ENCODE data around the gene TRIM9.

TRIM9 gene

DNA sequence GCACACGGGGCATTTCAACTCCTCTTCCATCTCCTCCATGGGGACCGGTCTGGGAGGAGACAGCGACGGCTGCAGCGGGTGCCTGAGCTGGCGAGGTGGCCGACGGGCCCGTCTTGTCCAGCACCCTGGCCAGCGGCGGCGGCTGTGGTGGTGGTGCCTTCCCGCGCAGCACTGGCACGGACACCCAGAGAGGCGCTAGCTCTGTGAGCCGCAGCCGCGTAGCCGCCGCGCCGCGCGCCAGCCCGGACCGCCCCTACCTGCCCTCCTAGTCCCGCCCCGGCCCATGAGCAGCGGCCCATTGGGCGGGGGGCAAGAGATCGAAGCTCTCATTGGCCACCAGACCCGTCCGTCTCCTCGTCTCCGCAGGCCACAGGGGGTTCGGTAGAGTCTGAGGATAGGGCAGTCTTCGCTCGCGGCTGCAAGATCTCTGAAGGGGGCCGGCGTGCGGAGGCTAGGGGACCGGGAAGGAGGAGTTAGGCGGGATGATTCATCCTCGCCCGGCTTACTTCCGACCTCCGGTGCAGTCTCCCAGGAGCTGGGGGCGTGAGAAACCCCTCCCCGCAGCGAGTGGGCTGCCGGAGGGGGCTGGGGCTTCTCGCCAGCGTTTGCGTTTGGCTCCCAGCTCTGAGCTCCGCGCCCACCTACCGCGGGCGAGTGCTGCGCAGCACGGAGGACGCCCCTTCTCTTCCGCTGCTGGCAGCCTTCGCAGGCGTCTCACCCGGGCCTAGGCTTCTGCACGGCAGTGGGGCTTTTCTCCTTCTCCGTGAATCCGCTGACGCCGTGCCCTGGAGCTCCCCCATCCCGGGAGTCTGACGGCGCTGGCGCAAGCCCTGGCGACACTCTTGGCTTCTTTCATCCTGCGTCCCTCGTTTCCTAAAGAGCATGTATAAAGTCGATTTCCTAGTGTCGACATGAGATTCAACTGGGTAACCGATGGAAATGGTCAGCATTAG lies at the start of gene TRIM9:
Gene TRIM9, minus strand, starts transcription at position 205 of the 953 bp plus-strand sequence. Its CDS starts 166 bp downstream, at position 39.
- no peak for DNase-seq (ENCODE audit: low spot score)

DNA sequence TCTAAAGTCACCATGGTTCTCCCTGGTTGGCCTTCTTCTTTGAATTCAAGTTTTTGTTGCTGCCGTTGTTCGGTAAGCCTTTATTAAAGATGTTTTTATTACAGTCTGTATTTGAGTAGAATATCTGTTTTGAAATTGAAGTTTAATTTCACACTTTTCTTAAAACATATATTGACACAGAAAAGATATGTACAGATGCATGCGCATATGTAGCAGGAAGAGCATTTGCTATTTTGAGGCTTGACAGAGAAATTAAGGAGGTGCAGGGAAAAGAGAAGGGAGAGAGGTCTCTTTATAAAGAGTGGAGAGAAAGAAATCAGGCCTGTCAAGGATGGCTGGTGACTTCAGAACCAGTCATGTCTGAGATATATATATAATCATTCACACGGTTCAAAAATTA lies 46.0 kb upstream of the TRIM9 start:
- no peak for DNase-seq (ENCODE audit: low spot score)

DNA sequence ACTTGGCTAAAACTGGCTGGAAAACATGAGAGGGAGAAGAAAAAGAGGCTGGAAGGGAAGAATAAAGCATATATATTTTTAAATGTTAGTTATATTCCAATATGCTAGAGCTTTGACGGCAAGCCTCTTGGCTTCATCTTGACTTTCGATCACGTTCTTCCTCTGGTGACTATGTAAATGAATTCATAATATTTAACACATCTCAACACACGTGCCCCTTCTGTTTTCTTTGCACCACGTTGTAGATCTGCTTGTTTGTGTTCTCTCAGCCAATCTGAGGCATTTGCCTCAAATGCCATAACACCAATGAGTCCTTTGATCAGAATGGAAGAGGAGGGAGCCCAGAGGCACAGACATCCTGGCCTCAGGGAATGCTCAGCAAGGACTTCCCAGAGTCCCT lies 45.4 kb upstream of the TRIM9 start:
- no peak for DNase-seq (ENCODE audit: low spot score)

DNA sequence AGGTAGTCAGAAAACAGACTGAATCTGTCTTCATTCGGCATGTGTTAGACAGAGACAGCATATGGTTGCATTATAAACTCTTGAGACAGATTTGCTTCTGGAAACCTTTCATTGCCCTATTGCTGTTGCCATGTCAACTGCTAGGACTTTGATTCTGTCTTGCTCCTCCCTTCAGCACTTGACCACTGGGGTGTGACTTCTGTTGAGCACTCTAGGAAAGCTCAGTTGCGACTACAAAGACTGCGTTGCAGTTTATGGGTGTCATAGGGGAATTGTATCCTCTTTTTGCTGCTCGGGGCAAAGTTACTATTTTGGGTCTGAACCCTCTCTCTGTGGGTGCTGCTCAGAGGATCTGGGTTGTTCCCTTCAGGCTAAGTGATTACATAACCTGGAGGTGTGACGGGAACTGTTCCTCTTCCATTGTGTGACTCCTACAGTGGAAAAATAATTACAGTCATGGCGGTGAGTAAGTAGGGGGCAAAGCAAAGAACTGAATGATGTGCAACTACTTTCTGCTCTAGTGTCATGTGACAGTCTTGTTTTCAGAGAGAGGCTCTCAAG lies 44.3 kb upstream of the TRIM9 start:
- peak; percentile 40 for DNase-seq (ENCODE audit: low spot score)

DNA sequence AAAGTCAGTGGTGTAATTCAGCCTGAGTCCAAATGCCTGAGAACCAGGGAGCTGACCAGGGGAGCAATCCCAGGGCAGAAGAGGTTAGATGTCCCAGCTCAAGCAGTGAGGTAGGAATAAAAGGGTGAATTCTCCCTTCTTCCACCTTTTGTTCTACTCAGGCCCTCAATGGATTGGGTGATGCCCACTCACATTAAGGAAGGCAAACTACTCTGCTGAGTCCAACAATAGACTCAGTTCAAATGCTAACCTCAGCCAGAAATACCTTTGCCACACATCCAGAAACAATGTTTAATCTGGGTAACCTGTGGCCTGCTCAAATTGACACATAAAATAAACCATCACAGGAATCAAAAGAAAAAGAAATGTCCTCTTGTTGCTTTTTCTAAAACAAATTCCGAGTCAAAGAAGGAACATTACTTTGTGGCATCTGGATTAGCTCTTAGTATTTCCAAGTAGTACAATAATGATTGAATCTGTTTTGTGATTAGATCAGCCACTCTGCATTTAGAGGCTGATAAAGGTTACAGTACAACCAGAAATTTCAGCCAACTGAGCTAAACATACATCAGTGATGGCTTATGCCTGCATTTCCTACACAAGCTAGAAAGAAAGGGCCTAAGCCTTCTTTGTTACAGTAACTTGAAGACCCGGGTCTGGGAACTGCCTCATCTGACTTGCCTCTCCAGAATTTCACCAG lies 43.6 kb upstream of the TRIM9 start:
- DNase-seq (ENCODE audit: low spot score) = no peak

DNA sequence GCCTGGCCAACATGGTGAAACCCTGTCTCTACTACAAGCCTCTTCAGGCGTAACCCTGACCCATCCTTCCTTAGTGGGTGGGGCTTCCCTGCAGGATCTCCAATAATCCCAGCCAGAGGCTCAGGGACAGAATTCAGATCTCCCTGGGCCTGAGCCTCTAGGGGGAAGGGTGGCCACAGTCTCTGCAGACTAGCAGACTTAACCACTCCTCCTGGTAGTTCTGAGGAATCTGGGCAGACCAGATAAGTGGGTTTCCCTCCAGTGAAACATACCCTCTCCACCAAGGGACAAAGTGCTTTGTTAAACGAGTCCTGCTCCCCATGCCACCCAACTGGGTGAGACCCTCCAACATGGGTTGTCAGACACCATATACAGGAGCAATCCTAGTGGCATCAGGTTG lies 36.6 kb upstream of the TRIM9 start:
- DNase-seq (ENCODE audit: low spot score) = no peak

DNA sequence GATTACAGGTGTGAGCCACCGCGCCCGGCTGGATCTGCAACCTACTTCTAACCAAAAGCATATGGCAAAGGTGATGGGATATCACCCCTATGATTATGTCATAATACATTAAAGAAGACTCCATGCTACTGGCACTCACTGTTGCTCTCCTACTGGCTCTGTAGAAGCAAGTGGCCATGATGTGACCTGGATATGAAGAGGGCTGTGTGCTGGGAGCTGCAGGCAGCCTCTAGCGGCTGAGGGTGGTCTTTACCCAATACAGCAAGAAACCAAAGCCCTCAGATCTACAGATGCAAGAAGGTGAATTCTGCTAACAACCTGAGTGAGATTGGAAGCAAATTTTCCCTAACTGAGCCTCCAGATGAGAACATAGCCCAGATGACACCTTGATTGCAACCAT lies 34.2 kb upstream of the TRIM9 start:
- peak; percentile 16 for DNase-seq (ENCODE audit: low spot score)

DNA sequence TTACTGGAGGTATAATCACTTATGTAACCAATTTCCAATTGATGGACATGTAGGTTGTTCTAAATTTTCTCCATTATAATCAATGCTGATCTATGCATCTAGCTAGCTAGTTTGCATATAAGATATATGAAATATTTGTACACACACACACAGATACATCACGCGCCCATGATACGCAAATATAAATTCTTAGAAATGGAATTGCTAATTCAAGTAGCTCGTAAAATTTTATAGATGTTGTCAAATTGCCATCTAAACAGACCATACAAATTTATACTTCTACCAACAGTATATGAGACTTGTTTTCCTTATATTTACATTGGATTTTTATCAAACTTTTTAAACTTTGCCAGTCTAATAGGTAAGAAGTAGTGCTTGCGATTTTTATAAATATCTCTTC lies 29.1 kb upstream of the TRIM9 start:
- DNase-seq (ENCODE audit: low spot score) = no peak

DNA sequence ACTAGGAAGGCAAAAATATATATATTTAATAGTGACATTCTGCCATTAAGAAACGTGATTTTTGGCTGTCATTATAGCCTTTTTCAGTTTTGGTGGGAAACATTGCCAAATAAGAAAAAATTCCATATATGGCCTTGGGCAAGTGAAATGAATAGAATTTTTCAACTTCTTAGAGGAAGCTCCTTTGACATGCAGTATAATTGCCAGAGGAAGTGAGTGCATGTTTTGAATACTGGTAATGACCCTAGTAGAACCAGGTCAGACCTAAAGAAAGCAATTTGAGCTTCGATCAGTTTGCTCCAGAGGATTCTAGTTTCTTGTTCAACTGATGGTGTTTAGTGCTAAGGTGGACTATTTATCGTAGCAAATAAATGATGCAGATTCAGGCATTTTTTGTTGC lies 26.2 kb upstream of the TRIM9 start:
- no peak for DNase-seq (ENCODE audit: low spot score)

DNA sequence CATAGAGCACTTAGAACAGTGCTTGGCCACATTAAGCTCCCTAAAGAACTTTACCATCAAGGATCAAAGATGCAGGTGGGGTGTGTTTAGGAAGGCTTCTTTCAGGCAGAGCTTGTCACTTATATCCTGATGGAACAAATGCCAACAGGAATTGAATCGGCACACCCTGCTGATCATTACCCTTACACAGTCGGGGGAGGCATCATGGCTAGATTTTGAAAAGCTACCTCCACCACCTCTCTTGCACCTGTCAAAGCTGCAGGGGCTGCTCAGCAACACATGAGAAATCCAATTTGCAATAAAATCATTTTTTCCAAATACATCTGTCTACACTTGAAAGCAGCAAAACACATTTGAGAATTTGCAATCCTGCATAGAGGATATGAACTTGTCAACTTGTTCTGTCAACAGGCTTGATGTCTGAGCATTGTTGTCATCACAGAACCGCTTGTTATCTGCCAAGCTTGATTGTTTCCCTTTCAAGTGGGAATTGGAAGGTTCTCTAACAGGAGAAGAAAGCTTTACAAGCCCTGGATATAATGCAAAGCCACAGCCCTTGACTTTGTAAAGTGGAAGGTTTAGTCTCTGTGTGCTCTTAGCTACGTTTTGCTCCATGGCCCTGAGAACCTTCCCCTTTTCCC lies 24.6 kb upstream of the TRIM9 start:
- DNase-seq (ENCODE audit: low spot score) = no peak

DNA sequence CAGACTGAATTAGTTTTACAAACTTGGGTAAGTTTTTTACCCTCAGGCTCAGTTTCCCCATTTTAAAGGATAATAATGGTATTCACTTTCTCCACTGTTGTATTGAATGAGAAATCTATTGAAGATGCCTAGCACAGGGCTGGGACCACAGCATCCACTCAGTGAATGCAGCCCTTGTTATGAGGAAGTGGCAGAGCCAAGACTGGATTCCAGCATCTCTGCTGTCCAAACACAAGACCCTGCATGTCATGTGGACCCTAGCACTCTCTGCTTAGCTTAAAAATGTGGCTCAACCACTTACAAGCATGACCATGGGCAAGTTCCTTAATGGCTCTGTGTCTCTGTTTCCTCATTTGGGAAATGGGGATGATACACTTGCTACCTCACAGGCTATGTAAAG lies 24.1 kb upstream of the TRIM9 start:
- no peak for DNase-seq (ENCODE audit: low spot score)

DNA sequence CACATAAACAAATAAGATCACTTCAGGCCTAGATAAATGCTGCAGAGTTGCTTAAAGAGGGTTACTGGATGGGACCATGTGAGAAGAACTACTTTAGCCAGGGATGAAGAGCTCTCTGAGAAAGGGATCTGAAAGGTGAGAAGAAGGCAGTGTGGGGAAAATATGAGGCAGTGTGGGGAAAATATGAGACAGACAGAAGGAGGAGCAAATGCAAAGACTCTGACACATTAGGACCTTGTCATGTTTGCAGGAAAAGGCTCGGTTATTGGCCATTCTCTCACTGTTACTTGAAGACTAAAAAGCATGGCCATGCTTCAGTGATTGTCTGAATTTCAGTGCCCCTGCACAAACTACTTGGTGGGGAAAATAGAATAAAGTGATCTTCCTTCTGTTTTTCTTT lies 22.7 kb upstream of the TRIM9 start:
- DNase-seq (ENCODE audit: low spot score) = peak; percentile 5

DNA sequence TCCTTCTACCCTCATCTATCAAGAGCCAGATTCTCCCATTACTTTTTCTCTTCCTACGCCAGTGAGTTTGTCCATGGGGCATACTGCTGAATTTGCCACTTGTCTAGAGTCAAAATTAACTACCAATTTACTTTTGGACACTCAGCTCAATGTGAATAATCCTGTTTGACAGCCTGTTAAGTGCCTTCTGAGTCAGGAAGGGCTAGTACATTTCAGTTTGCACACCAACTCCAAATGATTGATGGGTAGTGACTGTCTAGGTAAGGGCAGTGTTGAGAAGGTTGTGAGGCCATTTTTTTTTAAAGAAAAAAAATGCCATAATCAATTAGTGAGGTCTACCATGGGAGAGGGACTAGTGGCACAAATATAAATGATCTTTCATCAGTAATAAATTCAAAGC lies 21.8 kb upstream of the TRIM9 start:
- no peak for DNase-seq (ENCODE audit: low spot score)

DNA sequence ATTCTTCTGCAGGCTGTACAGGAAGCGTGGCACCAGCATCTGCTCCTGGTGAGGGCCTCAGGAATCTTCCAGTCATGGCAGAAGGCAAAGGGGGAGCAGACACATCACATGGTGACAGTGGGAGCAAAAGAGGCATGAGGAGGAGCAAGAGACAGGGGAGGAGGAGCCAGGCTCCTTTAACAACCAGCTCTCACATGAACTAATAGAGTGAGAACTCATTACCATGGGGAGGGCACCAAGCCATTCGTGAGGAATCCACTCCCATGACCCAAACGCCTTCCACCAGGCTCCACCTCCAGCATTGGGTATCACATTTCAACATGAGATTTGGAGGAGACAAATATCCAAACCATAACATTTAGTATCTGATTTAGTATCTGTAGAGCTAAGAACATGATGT lies 14.7 kb upstream of the TRIM9 start:
- DNase-seq (ENCODE audit: low spot score) = no peak

DNA sequence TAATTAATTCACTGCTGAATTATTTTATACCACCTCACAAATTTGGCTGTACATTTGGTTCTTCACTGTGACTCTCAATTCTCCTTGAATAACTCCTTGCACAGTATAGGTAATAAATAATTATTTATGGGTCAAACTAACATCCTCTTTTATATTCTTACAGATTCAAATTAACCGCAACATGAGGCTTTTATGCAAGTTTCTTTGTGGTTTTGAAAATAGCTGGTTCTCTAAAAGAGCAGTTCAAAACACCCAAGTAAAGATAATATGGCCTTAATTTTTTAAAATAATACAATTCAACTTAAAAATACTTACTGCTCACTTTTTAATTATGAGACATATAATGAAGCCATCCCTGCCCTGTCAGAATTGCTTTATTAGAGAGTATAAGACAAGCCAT lies 12.9 kb upstream of the TRIM9 start:
- DNase-seq (ENCODE audit: low spot score) = no peak

DNA sequence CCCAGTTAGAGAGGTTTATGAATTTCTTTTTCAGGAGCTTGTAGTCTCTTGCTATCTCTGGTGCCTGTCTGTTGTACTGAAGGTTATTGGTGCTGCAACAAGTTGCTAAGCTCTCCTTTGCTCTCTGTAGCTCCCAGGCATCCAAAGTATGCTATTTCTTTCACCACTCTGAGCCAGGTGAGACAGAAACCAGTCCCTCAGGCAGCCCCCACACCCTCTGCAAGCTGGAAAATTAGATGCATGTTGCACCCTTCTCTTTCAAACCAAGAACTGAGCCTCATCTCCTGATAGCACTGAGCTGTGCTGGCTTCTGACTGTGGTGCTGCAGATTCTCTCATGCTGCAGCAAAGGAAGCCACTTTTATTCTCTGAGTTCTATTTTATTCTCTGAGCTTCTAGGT lies 9.6 kb upstream of the TRIM9 start:
- no peak for DNase-seq (ENCODE audit: low spot score)

DNA sequence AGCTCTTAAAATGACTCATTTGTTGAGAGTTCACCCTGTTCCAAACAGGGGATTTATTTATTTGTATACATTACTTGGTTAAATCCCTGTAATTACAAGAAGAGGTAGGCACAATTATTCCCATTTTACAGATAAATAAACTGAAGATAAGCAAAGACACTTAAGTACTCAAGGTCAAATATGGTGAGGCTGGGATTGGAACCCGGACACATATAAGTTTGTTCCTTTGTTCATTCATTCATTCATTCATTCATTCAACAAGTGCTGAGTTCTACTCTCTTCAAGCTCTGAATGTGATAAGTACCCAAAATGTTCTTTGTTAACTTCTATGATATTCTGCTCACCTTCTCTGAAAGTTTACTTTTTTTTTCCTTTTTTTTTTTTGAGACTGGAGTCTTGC lies 2.4 kb upstream of the TRIM9 start:
- DNase-seq (ENCODE audit: low spot score) = no peak

DNA sequence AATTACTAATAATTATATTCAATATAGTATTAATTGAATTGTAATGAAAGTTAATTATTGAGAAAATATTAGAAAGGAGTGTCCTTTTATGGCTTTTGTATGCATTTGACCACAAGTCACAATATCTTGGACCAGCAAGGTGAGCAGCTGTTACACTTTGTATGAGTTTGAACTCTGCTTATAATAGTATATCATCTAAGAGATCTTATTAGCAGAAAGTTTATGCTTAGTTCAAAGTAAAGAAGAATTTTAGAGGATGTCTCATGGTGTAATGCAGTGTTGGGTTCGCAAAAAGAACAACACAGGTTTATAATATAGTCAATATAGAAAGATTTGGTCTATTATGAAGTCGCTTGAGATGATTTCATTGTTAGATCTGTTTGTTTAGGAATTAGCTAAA lies 2.0 kb upstream of the TRIM9 start:
- no peak for DNase-seq (ENCODE audit: low spot score)

DNA sequence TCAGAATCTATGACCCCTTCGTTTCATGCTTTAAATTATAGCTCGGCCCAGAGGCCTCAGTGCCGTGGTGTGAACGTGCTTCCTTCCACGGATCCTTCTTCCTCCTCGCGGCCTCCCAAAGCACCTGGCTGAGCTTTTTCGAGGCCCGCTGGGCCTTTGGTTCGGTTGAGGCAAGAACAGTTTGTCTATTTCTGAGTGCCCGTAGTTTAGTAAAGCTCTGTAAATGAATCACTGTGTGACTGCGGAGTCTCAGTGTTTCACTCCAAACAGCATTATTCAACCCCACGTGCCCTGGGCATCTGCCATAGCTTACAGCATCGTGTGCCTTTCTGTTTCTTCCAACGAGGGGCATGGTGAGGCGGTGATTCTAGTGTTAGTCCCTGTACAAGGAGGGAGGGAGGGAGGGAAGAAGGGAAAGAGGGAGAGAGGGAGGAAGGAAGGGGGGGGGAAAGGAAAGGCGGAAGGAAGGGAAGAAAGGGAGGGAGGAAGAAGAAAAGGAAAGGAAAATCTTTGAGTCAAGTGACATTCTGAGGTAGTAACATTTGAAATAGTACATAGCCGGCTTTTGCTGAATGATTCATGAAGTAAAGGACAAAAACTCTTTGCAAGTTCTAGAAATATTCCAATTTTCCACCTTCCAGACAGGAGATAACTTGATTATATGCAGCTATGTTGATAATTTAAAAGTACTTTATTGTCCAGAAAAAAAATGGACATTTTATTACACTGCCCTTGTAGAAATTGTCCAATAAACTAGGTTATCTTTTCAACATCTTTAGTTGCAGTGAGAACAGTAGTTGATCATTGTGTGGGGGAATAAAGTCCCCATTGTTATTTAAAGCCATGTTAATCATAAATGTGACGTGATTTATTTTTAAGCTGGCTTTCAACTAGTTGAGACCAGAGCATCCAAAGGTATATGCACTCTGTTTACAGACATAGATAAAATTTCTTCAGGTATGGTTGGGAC lies 1.2 kb upstream of the TRIM9 start:
- DNase-seq (ENCODE audit: low spot score) = no peak

DNA sequence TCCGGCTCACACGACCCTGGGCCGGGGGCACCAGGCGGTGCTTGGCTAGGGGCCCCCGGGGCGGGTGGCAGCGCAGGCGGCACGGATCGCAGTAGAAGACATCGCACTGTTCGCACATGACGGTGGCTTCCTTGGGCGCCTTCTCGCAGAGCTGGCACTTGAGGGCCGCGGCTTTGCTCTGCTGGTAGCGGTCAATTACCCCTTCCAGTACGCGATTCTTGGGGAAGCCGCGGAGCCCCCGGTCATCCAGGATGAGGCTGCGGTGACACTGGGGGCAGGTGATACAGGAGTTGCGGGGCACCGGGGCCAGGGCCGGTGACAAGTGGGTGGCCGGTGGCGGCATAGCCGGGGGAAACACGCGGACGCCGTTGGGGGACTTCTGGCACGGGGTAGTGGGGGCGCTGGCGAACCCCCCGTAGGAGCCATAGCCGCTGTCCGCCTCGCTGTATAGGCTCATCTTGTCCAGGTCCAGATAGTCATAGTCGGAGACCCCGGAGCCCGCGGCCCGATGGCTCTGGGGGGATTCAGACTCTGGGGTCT lies 553 bp downstream of the TRIM9 start:
- no peak for DNase-seq (ENCODE audit: low spot score)

Measured in RKO (cell line).